ENCODE measurements around the gene SIRT5.

GRCh38 chr6:13654496-13654895 lies 80.1 kb downstream of the SIRT5 start:
- TF ChIP-seq CTCF (optimal IDR thresholded peaks at IDR 0.05 in 1 of 3, IDR thresholded peaks at IDR 0.05 in 1 of 3, conservative IDR thresholded peaks at IDR 0.05 in 1 of 3; ENCODE audit: extremely low read depth in 1 of 3, insufficient read depth in 2 of 3, low read length in 3 of 3) (no peak), EZH2 (IDR thresholded peaks at IDR 0.05; ENCODE audit: low read length) (no peak)
